HG03558 (cell line): ENCODE data around the gene CHN1.

Source experiments
- ATAC-seq: cut with Tn5 transposase; IDR thresholded peaks from one replicate; pipeline ENCODE4 v1.9.1; 2021; ENCODE audit warnings: moderate number of reproducible peaks; ENCODE audit not compliant: unreplicated experiment; ENCODE audit errors: extremely low read depth

The CHN1 gene

GRCh38 chr2:174750923-174751441, 254.2 kb downstream of the CHN1 start:
- peak; percentile 32 for ATAC-seq

GRCh38 chr2:174749793-174750192, 255.4 kb downstream of the CHN1 start:
- ATAC-seq, result no peak

GRCh38 chr2:174748948-174749347, 256.2 kb downstream of the CHN1 start:
- no peak for ATAC-seq
